Panc1 (cell line): ENCODE measurements around the gene TACO1.

Source experiments
- POLR2AphosphoS5 ChIP-seq: IDR thresholded peaks from 2 replicates; pipeline ENCODE4 v1.6.1; 2012; ENCODE audit warnings: mild to moderate bottlenecking, low read depth, low read length, moderate library complexity
- SIN3A ChIP-seq: IDR thresholded peaks from 2 replicates; pipeline ENCODE4 v1.6.1; 2012; ENCODE audit warnings: low read depth, mild to moderate bottlenecking, low read length, moderate library complexity, borderline replicate concordance; ENCODE audit not compliant: insufficient read depth
- TCF7L2 ChIP-seq: IDR thresholded peaks from 2 replicates; pipeline ENCODE4 v1.6.1; 2011; ENCODE audit warnings: mild to moderate bottlenecking, low read depth, low read length, inconsistent platforms
- TF ChIP-seq, protein P1 (sequence below): fragments of 450-650 bp; IDR thresholded peaks from 2 replicates; pipeline ENCODE4 v1.5.1; 2017; ENCODE audit warnings: mild to moderate bottlenecking
- TF ChIP-seq, protein P2 (sequence below), 2 experiments: IDR thresholded peaks; 2 replicates each; pipeline ENCODE4 v1.6.1; 2011 to 2012; ENCODE audit warnings: low read depth in 2 of 2, control low read depth in 1 of 2, low read length in 1 of 2, mild to moderate bottlenecking in 1 of 2, moderate library complexity in 1 of 2; ENCODE audit not compliant: insufficient read depth in 1 of 2

DNA sequence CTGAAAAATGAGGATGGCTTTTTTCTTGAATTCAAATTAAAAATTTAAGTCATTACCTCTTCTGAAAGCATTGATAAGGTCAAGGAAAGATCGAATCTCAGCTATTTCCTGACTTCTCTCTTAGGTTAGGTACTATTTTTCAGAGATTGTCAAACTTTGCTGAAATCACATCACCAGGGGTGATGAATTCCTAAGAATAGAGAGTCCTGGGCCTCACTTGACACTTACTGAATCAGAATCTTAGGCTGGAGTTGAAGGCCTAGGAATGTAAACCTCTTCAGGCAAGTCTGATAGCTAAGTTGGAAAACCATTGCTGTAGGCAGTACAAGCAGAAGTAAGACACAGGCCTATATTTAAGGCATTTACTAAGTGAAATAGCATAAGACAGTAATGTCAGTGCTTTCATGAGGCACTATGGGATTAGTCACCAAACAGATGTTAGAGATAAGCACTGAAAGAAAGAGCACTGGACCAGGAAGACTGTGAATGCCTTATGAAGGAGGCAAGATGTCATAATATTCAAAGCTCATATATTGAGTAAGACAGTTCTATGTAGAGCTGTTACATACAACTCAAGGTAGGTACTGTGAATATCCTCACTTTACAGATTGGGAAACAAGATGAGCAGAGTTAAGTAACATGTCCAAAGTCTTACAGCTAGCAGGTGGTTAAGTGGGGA lies 28.9 kb upstream of the TACO1 start:
- TF ChIP-seq, protein P1, sequence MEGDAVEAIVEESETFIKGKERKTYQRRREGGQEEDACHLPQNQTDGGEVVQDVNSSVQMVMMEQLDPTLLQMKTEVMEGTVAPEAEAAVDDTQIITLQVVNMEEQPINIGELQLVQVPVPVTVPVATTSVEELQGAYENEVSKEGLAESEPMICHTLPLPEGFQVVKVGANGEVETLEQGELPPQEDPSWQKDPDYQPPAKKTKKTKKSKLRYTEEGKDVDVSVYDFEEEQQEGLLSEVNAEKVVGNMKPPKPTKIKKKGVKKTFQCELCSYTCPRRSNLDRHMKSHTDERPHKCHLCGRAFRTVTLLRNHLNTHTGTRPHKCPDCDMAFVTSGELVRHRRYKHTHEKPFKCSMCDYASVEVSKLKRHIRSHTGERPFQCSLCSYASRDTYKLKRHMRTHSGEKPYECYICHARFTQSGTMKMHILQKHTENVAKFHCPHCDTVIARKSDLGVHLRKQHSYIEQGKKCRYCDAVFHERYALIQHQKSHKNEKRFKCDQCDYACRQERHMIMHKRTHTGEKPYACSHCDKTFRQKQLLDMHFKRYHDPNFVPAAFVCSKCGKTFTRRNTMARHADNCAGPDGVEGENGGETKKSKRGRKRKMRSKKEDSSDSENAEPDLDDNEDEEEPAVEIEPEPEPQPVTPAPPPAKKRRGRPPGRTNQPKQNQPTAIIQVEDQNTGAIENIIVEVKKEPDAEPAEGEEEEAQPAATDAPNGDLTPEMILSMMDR, result no peak
- TF ChIP-seq, protein P2, sequence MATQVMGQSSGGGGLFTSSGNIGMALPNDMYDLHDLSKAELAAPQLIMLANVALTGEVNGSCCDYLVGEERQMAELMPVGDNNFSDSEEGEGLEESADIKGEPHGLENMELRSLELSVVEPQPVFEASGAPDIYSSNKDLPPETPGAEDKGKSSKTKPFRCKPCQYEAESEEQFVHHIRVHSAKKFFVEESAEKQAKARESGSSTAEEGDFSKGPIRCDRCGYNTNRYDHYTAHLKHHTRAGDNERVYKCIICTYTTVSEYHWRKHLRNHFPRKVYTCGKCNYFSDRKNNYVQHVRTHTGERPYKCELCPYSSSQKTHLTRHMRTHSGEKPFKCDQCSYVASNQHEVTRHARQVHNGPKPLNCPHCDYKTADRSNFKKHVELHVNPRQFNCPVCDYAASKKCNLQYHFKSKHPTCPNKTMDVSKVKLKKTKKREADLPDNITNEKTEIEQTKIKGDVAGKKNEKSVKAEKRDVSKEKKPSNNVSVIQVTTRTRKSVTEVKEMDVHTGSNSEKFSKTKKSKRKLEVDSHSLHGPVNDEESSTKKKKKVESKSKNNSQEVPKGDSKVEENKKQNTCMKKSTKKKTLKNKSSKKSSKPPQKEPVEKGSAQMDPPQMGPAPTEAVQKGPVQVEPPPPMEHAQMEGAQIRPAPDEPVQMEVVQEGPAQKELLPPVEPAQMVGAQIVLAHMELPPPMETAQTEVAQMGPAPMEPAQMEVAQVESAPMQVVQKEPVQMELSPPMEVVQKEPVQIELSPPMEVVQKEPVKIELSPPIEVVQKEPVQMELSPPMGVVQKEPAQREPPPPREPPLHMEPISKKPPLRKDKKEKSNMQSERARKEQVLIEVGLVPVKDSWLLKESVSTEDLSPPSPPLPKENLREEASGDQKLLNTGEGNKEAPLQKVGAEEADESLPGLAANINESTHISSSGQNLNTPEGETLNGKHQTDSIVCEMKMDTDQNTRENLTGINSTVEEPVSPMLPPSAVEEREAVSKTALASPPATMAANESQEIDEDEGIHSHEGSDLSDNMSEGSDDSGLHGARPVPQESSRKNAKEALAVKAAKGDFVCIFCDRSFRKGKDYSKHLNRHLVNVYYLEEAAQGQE (IDR thresholded peaks at IDR 0.05; ENCODE audit: insufficient read depth in 1 of 2, low read depth in 2 of 2, low read length in 1 of 2), result no peak
- TF ChIP-seq POLR2AphosphoS5, result no peak
- TF ChIP-seq SIN3A, result no peak
- TF ChIP-seq TCF7L2, result no peak
